Pancreas (tissue), 10 donors: ENCODE measurements around the gene UBAP2. TPM values are rescaled to one million over a fixed set of nuclear protein-coding genes. Genes with fewer than 3 reads are reported as not detected.

Source experiments
- ATAC-seq, 4 donors: fragments of 200-7000 bp; cut with Tn5 transposase; one replicate each; pipeline versions ENCODE4 v1.8.0 to v1.9.1; 2020; ENCODE audit warnings: mild to moderate bottlenecking in 4 of 4, moderate library complexity in 4 of 4
- DNase-seq, 6 donors: peaks; one replicate each; pipeline ENCODE4 v3.0.0-alpha.2; 2020
- FAIRE-seq: peaks from 2 replicates; lab custom pipeline; 2012; peaks lifted over from hg19 to GRCh38; lab: Jason Lieb, UNC
- H3K27ac ChIP-seq, 4 donors: fragments of 200-600 bp; sonication (generic); 1 replicate in 3 of 4; 2 replicates in 1 of 4; pipeline versions ENCODE4 v1.5.0 to v1.8.0; 2020
- H3K27me3 ChIP-seq, 4 donors: fragments of 200-600 bp; one replicate each; pipeline ENCODE4 v1.8.0; 2021
- H3K36me3 ChIP-seq, 3 donors: fragments of 200-600 bp; sonication (generic) in 1 of 3; one replicate each; pipeline versions ENCODE4 v1.5.0 to v1.8.0; 2020 to 2021
- H3K4me1 ChIP-seq, 3 donors: fragments of 200-600 bp; one replicate each; pipeline ENCODE4 v1.8.0; 2021
- H3K4me3 ChIP-seq, 4 donors: fragments of 200-600 bp; sonication (generic) in 2 of 4; one replicate each; pipeline versions ENCODE4 v1.5.0 to v1.8.0; 2020 to 2021
- H3K9me3 ChIP-seq, 4 donors: fragments of 200-600 bp; one replicate each; pipeline ENCODE4 v1.8.0; 2021
- CTCF ChIP-seq, 4 donors: fragments of 200-600 bp; sonication (generic) in 3 of 4; IDR thresholded peaks; one replicate each; pipeline versions ENCODE4 v1.5.0 to v1.8.0; 2021; ENCODE audit warnings: antibody characterized with exemption in 4 of 4
- WGBS, 2 donors: extraction: QIAGEN DNeasy Blood & Tissue Kit; methylation state at CpG; one replicate each; pipeline ENCODE4 v1.1.7; 2013; 5-methylcytosine and 5-hydroxymethylcytosine counted together
- intact Hi-C, 3 donors: fragments of 100-400 bp; cut with DNase I; formaldehyde crosslinking; loops; one replicate each; pipeline versions ENCODE4 v1.11.1 to v1.14.2; 2022
- polyA plus RNA-seq, 2 donors: library from polyadenylated mRNA; stranded (reverse); fragments of 200-250 nt; gene quantifications; one replicate each; pipeline ENCODE4 v1.2.3, GENCODE V29; 2013
- total RNA-seq, 6 donors: library from RNA; stranded (reverse); fragmentation: NEBNext Ultra II Directional in 4 of 6; extraction: Animal tissue kit (Norgen Biotek cat#: 25700) in 4 of 6; gene quantifications; one replicate each; pipeline versions ENCODE4 v1.2.1 to v1.2.4, GENCODE V29; 2021 to 2023
- donor health status: healthy with polysubstance abuse.
- donor health status: DM: no; HTN: no; CAD: no; lungs with moderate emphysema.
- donor health status: DM: no; HTN: no; CAD: no.
- donor health status: control.
- donor health status: control.
- donor health status: Bipolar disorder and iron deficiency.
- donor health status: DM: yes; HTN: yes; CAD: no.
- donor health status: DM: no; HTN: no; CAD: no.
- donor health status: DM: no; HTN: no; CAD: no.
- donor health status: DM: yes; HTN: yes; CAD: no.

Gene UBAP2
- total and polyA plus RNA-seq, 8 donors = 10.3 to 22.8 (median 13.6) TPM

- FAIRE-seq (no peak), DNase-seq (no peak), ATAC-seq (peak in 1 of 4 donors; percentile 13)
- intact Hi-C loops = no loop called here
- TF ChIP-seq CTCF (IDR thresholded peaks at IDR 0.05) = no peak
- Histone ChIP-seq H3K4me1 (no peaks in the 10 kb centered on the region), H3K4me3 (no peak overlapping the region), H3K27me3 (no peaks in the 10 kb centered on the region), H3K36me3 (peaks cover 0 to 13% (median 0%) of the 10 kb centered on the region in 3 donors), H3K9me3 (no peaks in the 10 kb centered on the region), H3K27ac (no peak overlapping the region)
- 94 to 98% methylated on average over 3 of the region's 3 CpGs for WGBS, 2 donors
These were observed 140.6 kb downstream of the UBAP2 start for GRCh38 chr9:33908114-33908513.

- ATAC-seq (no peak), DNase-seq (no peak), FAIRE-seq (no peak)
- intact Hi-C loops = no loop called here
- WGBS, 2 donors = 72 to 74% methylated on average over 4 of the region's 4 CpGs
- Histone ChIP-seq H3K4me1 (no peaks in the 10 kb centered on the region), H3K4me3 (no peak overlapping the region), H3K27ac (no peak overlapping the region), H3K27me3 (no peaks in the 10 kb centered on the region), H3K36me3 (peaks cover 0 to 13% (median 0%) of the 10 kb centered on the region in 3 donors), H3K9me3 (no peaks in the 10 kb centered on the region)
- TF ChIP-seq CTCF (IDR thresholded peaks at IDR 0.05) = no peak
These were observed 141.3 kb downstream of the UBAP2 start for GRCh38 chr9:33907347-33907746.

- WGBS, 2 donors = 73 to 76% methylated on average over 2 of the region's 2 CpGs
- no peaks in the 10 kb centered on the region for H3K4me1 ChIP-seq
- no peak overlapping the region for H3K27ac ChIP-seq
- H3K4me3 ChIP-seq = no peak overlapping the region
- H3K27me3 ChIP-seq = no peaks in the 10 kb centered on the region
- no peak for FAIRE-seq
- peaks cover 0 to 15% (median 5%) of the 10 kb centered on the region in 3 donors for H3K36me3 ChIP-seq
- no peak for TF ChIP-seq CTCF (IDR thresholded peaks at IDR 0.05)
- no peaks in the 10 kb centered on the region for H3K9me3 ChIP-seq
- DNase-seq = no peak
- intact Hi-C loops = no loop called here
- peak in 1 of 4 donors; percentile 13 for ATAC-seq
These were observed 141.9 kb downstream of the UBAP2 start for GRCh38 chr9:33906769-33907168.

- TF ChIP-seq CTCF (IDR thresholded peaks at IDR 0.05) = no peak
- H3K27ac ChIP-seq = no peak overlapping the region
- no peak for FAIRE-seq
These were observed 143.6 kb downstream of the UBAP2 start for GRCh38 chr9:33905137-33905536.

GRCh38 chr9:33903157-33903780, 145.4 kb downstream of the UBAP2 start:
- intact Hi-C loops = no loop called here
- whole genome bisulfite sequencing, 2 donors = 78 to 82% methylated on average over 4 of the region's 4 CpGs
- no peak for TF ChIP-seq CTCF (IDR thresholded peaks at IDR 0.05)

More at GRCh38 chr9:33905137-33905536, 143.6 kb downstream of the UBAP2 start:
- H3K9me3 ChIP-seq = no peaks in the 10 kb centered on the region
- no peaks in the 10 kb centered on the region for H3K27me3 ChIP-seq
- intact Hi-C loops = no loop called here
- no peaks in the 10 kb centered on the region for H3K4me1 ChIP-seq
- no peak overlapping the region for H3K4me3 ChIP-seq
- ATAC-seq (no peak), DNase-seq (no peak)
- WGBS, 2 donors = 96 to 100% methylated on average over 1 of the region's 1 CpG
- peaks cover 0 to 24% (median 12%) of the 10 kb centered on the region in 3 donors for H3K36me3 ChIP-seq

More at GRCh38 chr9:33903157-33903780, 145.4 kb downstream of the UBAP2 start:
- Histone ChIP-seq H3K4me3 (no peak overlapping the region), H3K4me1 (no peaks in the 10 kb centered on the region), H3K27me3 (no peaks in the 10 kb centered on the region), H3K9me3 (no peaks in the 10 kb centered on the region), H3K36me3 (peaks cover 0 to 33% (median 12%) of the 10 kb centered on the region in 3 donors), H3K27ac (no peak overlapping the region)
- no peak for ATAC-seq
- DNase-seq = no peak
- no peak for FAIRE-seq
